HepG2 (cell line): ENCODE results near the gene PLEKHG2. TPM values are rescaled to one million over a fixed set of nuclear protein-coding genes. Genes with fewer than 3 reads are reported as not detected.

Experiments
- KAT2B ChIP-seq: fragments of 150-350 bp; IDR thresholded peaks from 2 replicates; pipeline ENCODE4 v1.6.1; 2014; ENCODE audit warnings: low read depth, low read length, borderline replicate concordance
- KDM2A ChIP-seq: sonication (generic); formaldehyde crosslinking; IDR thresholded peaks from 2 replicates; pipeline ENCODE4 v1.4.0; 2020; ENCODE audit warnings: low read depth, missing genetic modification reagents, borderline replicate concordance
- KIAA2018 ChIP-seq: sonication (generic); formaldehyde crosslinking; IDR thresholded peaks from 2 replicates; pipeline ENCODE4 v1.5.0; 2020; ENCODE audit warnings: mild to moderate bottlenecking, missing genetic modification reagents, borderline replicate concordance
- KLF13 ChIP-seq: sonication (generic); formaldehyde crosslinking; IDR thresholded peaks from 2 replicates; pipeline ENCODE4 v1.4.0; 2020; ENCODE audit warnings: mild to moderate bottlenecking, missing genetic modification reagents
- NCOA5 ChIP-seq: sonication (generic); formaldehyde crosslinking; IDR thresholded peaks from 2 replicates; pipeline ENCODE4 v1.4.0; 2020; ENCODE audit warnings: missing genetic modification reagents
- NRL ChIP-seq: sonication (generic); formaldehyde crosslinking; IDR thresholded peaks from 2 replicates; pipeline ENCODE4 v1.5.0; 2020; ENCODE audit warnings: missing genetic modification reagents, mild to moderate bottlenecking, moderate library complexity, borderline replicate concordance
- TCF7L2 ChIP-seq: IDR thresholded peaks from 2 replicates; pipeline ENCODE4 v1.6.1; 2011; ENCODE audit warnings: mild to moderate bottlenecking, low read depth, low read length, moderate library complexity
- ZFP36L2 ChIP-seq: sonication (generic); formaldehyde crosslinking; IDR thresholded peaks from 2 replicates; pipeline ENCODE4 v1.4.0; 2020; ENCODE audit warnings: missing genetic modification reagents
- ZNF431 ChIP-seq: sonication (generic); formaldehyde crosslinking; IDR thresholded peaks from 2 replicates; pipeline ENCODE4 v1.9.0; 2022; ENCODE audit warnings: missing genetic modification reagents, low read depth, mild to moderate bottlenecking, borderline replicate concordance
- ZNF607 ChIP-seq: sonication (generic); formaldehyde crosslinking; IDR thresholded peaks from 2 replicates; pipeline ENCODE4 v1.5.1; 2020; ENCODE audit warnings: missing genetic modification reagents, mild to moderate bottlenecking, borderline replicate concordance
- ZNF761 ChIP-seq: sonication (generic); formaldehyde crosslinking; conservative IDR thresholded peaks from 2 replicates; pipeline ENCODE4 v1.4.0; 2020; ENCODE audit warnings: mild to moderate bottlenecking, missing genetic modification reagents
- ZSCAN31 ChIP-seq: sonication (generic); formaldehyde crosslinking; IDR thresholded peaks from 2 replicates; pipeline ENCODE4 v1.5.0; 2020; ENCODE audit warnings: low read depth, mild to moderate bottlenecking, missing genetic modification reagents
- polyA plus RNA-seq, 8 experiments: library from polyadenylated mRNA; depleted of rRNA in 3 of 8; stranded (reverse) in 7 of 8; unstranded in 1 of 8; fragments of >200 nt; fragmentation: Illumina TruSeq in 4 of 8; extraction: Trizol in 4 of 8; gene quantifications; 2 replicates each; pipeline versions ENCODE4 v1.2.1 to v1.2.3, GENCODE V29; 2011 to 2016; ENCODE audit warnings: low read depth in 4 of 8, missing spikeins in 1 of 8, mixed read lengths in 1 of 8; ENCODE audit not compliant: insufficient read depth in 1 of 8
- total RNA-seq, 5 experiments: library from RNA; depleted of rRNA; stranded (reverse); fragments of >200 nt; fragmentation: Illumina TruSeq; extraction: Trizol; gene quantifications; 2 replicates each; pipeline ENCODE4 v1.2.3, GENCODE V29; 2016; ENCODE audit warnings: low read depth in 1 of 5
- TF ChIP-seq, protein P1 (sequence below): sonication (generic); formaldehyde crosslinking; conservative IDR thresholded peaks from 2 replicates; pipeline ENCODE4 v1.4.0; 2020; ENCODE audit warnings: missing genetic modification reagents

The PLEKHG2 gene
- total and polyA plus RNA-seq, 2 of the 13 experiments (the other 11 are each of a cell fraction or from before 2014, with no cell fraction given) = 3.6 to 6.8 TPM

DNA sequence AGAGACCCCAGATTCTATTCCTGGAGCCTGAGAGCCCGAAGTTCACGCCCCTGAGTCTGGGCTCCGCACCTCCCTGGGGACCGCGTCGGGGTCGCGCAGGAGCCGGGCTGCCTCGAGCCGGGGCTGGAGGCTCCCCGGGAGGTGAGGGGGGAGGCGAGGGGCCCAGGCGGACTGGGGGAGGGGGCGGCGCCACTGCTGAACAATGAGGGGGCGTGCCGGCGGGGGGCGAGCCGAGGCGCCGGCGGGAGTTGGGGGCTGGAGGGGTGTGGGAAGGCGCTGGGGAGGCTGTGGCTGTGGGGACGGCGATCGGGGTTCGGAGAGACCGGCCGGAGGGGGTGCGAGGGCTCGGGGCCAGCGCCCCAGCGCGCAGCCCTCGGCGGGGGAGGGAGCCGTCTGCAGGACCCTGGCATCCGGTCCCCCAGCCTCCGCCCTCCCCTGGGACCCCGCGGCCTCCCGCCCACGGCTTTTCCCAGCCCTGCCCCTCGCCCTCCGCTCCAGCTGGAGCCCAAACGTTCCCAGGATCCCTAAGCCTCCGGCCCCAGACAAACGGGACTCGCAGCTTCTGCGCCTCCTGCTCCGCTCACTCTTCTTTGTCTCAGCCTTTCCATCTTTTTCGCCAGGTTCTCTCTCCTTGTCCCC lies 922 bp downstream of the PLEKHG2 start (continued):
- TF ChIP-seq KIAA2018 (CRISPR knock-in tag) (no peak), ZNF431 (no peak), ZNF607 (CRISPR knock-in tag) (no peak), KDM2A (CRISPR knock-in tag) (peak; percentile 39; the same call in 1 of the 2 replicates), ZSCAN31 (no peak), ZFP36L2 (CRISPR knock-in tag) (no peak), KLF13 (CRISPR knock-in tag) (no peak), NCOA5 (CRISPR knock-in tag) (no peak), TCF7L2 (no peak), ZNF761 (CRISPR knock-in tag) (no peak), KAT2B (no peak), NRL (no peak)
- TF ChIP-seq, protein P1, sequence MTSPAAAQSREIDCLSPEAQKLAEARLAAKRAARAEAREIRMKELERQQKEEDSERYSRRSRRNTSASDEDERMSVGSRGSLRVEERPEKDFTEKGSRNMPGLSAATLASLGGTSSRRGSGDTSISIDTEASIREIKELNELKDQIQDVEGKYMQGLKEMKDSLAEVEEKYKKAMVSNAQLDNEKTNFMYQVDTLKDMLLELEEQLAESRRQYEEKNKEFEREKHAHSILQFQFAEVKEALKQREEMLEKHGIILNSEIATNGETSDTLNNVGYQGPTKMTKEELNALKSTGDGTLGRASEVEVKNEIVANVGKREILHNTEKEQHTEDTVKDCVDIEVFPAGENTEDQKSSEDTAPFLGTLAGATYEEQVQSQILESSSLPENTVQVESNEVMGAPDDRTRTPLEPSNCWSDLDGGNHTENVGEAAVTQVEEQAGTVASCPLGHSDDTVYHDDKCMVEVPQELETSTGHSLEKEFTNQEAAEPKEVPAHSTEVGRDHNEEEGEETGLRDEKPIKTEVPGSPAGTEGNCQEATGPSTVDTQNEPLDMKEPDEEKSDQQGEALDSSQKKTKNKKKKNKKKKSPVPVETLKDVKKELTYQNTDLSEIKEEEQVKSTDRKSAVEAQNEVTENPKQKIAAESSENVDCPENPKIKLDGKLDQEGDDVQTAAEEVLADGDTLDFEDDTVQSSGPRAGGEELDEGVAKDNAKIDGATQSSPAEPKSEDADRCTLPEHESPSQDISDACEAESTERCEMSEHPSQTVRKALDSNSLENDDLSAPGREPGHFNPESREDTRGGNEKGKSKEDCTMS (CRISPR knock-in tag) = no peak
